H1 (cell line): Measurements from ENCODE around the gene PSMC4. TPM values are rescaled to one million over a fixed set of nuclear protein-coding genes. Genes with fewer than 3 reads are reported as not detected.

Experiments
- POLR2AphosphoS5 ChIP-seq: IDR thresholded peaks from 2 replicates; pipeline ENCODE4 v1.6.1; 2011; ENCODE audit warnings: low read depth, low read length
- TAF7 ChIP-seq: optimal IDR thresholded peaks from 2 replicates; pipeline ENCODE3; 2011; ENCODE audit warnings: low read depth, mild to moderate bottlenecking, inconsistent platforms, low read length, moderate library complexity, borderline replicate concordance
- polyA plus RNA-seq, 7 experiments: library from polyadenylated mRNA; depleted of rRNA in 3 of 7; stranded (reverse) in 5 of 7; unstranded in 2 of 7; fragments of >200 nt in 5 of 7; fragments of 200-250 nt in 2 of 7; gene quantifications; 1 replicate in 5 of 7; 2 replicates in 1 of 7; 4 replicates in 1 of 7; pipeline versions ENCODE4 v1.2.1 to v1.2.3, GENCODE V29; 2011 to 2013; ENCODE audit warnings: missing spikeins in 2 of 7, mixed read lengths in 2 of 7
- total RNA-seq: library from RNA; stranded (reverse); fragmentation: NEBNext Ultra II Directional; extraction: Animal tissue kit (Norgen Biotek cat#: 25700); gene quantifications from 2 replicates; pipeline ENCODE4 v1.2.1, GENCODE V29; 2021

Gene PSMC4
- total and polyA plus RNA-seq, 2 of the 8 experiments (the other 6 are each of a cell fraction or from before 2014, with no cell fraction given): 116 to 126 TPM

DNA sequence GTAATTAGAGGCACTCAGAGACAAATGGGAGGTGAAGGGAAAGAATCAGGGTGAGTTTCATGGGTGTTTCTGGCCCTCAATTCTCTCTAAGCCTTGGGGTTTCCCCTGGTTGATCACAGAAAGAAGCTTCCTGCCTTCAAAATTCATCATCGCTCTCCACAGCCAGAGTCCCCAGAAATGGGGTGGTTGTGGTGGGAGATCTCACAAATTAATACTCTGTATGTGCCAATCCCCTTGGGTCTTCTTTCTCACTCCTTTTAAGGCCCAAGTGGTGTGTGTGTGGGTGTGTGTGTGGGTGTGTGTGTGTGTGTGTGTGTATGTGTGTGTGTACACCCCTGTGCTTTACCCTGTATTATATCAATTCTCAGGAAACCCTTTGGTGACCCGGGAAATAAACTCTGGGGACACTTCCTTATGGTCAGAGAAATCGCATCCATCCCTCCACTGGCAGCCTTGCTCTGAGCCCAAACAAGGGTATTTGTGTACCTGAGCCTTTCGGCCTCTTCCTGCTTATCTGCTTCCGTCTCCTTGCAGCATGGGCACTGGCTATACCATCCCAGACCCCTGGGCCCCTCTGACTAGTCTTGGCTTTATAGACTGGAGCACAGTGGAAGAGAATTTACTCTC, 33.8 kb upstream of the PSMC4 start (continued):
- TF ChIP-seq TAF7 (no peak), POLR2AphosphoS5 (no peak)
